Heart left ventricle (tissue), 13 donors: Measurements from ENCODE around the gene CELF5.

Experiments used
- POLR2A ChIP-seq, 2 donors: fragments of 450-650 bp; IDR thresholded peaks; one replicate each; pipeline ENCODE4 v1.6.1; 2017; ENCODE audit warnings: antibody characterized with exemption in 2 of 2, mild to moderate bottlenecking in 2 of 2, moderate library complexity in 2 of 2
- TF ChIP-seq, protein P1 (sequence below), 12 donors: fragments of 200-600 bp; sonication (generic) in 4 of 12; IDR thresholded peaks; one replicate each; pipeline versions ENCODE4 v1.5.0 to v1.8.0; 2018 to 2022; ENCODE audit warnings: antibody characterized with exemption in 12 of 12, mild to moderate bottlenecking in 5 of 12
- donor health status: ischemic (EF 13 %, LVEDD 7.1; RV severe dilation, severe dysfunction).
- donor health status: DM: no; HTN: yes; CAD: no.
- donor health status: DM: no; HTN: no; CAD: no.
- donor health status: ischemic (EF 25% LVEDD 6.9; RV normal size, moderate dysfunction).
- donor health status: ischemic (EF 25% LVEDD 5.7; RV mildly dilated, moderate dysfunction).
- donor health status: ischemic (EF 35%, LVEDD 5.7; RV mildly dilated, moderate dysfunction).
- donor health status: nonischemic (EF 11% LVEDD 7.7; RV severe dilation, severe dysfunction).
- donor health status: DM: yes; HTN: yes; CAD: no.
- donor health status: PGD.
- donor health status: ischemic (EF 29% LVEDD 5.4; RV normal size, mild dysfunction).
- donor health status: nonischemic (EF 23%, LVEDD 6.1; RV moderate dilation, normal function).

DNA sequence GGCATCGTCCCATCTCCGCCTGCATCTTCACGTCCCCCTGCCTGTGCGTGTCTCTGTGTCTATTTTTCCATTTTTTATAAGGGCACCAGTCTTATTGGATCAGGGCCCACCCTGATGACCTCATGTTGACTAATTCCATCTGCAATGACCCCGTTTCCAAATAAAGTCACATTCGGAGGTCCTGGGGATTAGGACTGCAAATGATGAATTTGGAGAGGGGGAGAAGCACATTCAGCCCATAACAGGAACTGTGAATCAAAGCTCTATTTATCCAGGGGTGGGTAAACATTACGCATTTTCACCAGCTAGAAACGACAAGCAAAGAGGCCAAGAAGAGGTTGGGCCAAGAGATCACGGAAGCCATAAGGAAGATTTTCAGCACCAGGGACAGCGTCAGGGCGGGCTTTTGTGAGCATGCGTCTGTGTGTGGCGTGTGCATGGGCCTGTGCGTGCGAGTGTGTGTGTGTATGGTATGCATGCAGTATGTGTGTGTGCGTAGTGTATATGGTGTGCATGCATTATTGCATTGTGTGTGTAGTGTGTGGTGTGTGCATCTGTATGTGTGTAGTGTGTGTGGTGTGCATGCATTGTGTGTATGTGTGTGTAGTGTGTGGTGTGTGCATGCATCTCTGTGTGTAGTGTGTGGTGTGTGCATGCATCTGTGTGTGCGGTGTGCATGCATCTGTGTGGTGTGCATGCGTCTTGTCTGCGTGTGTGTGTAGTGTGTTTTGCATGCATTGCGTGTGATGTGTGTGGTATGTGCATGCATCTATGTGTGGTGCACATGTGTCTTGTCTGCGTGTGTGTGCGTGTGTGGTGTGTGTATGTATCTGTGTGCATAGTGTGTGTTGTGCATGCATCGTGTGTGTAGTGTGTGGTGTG lies 19.6 kb downstream of the CELF5 start:
- TF ChIP-seq, protein P1, sequence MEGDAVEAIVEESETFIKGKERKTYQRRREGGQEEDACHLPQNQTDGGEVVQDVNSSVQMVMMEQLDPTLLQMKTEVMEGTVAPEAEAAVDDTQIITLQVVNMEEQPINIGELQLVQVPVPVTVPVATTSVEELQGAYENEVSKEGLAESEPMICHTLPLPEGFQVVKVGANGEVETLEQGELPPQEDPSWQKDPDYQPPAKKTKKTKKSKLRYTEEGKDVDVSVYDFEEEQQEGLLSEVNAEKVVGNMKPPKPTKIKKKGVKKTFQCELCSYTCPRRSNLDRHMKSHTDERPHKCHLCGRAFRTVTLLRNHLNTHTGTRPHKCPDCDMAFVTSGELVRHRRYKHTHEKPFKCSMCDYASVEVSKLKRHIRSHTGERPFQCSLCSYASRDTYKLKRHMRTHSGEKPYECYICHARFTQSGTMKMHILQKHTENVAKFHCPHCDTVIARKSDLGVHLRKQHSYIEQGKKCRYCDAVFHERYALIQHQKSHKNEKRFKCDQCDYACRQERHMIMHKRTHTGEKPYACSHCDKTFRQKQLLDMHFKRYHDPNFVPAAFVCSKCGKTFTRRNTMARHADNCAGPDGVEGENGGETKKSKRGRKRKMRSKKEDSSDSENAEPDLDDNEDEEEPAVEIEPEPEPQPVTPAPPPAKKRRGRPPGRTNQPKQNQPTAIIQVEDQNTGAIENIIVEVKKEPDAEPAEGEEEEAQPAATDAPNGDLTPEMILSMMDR (IDR thresholded peaks at IDR 0.05), result no peak
- no peak for TF ChIP-seq POLR2A (IDR thresholded peaks at IDR 0.05)
